HepG2 (cell line): ENCODE results near the gene LRPPRC. TPM values are rescaled to one million over a fixed set of nuclear protein-coding genes. Genes with fewer than 3 reads are reported as not detected.
A peak's percentile ranks its signal among the peaks of the same experiment; 100 is the strongest.

Experiments used
- AGO2 ChIP-seq: fragments of 200-400 bp; formaldehyde crosslinking; optimal IDR thresholded peaks from 2 replicates; pipeline ENCODE3; 2017; ENCODE audit warnings: mild to moderate bottlenecking, low read depth, low read length, moderate library complexity
- ESRRA ChIP-seq: sonication (generic); formaldehyde crosslinking; IDR thresholded peaks from 2 replicates; pipeline ENCODE4 v1.5.1; 2020; ENCODE audit warnings: mild to moderate bottlenecking, low read depth, missing genetic modification reagents
- FOXJ3 ChIP-seq: sonication (generic); formaldehyde crosslinking; IDR thresholded peaks from 2 replicates; pipeline ENCODE4 v1.4.0; 2020; ENCODE audit warnings: missing genetic modification reagents, mild to moderate bottlenecking, borderline replicate concordance
- NCOA2 ChIP-seq: sonication (generic); formaldehyde crosslinking; IDR thresholded peaks from 2 replicates; pipeline ENCODE4 v1.8.0; 2022; ENCODE audit warnings: inconsistent platforms
- RBAK ChIP-seq: sonication (generic); formaldehyde crosslinking; IDR thresholded peaks from 2 replicates; pipeline ENCODE4 v1.5.1; 2020; ENCODE audit warnings: mild to moderate bottlenecking, missing genetic modification reagents
- SUZ12 ChIP-seq: fragments of 150-350 bp; IDR thresholded peaks from 2 replicates; pipeline ENCODE4 v1.6.1; 2014; ENCODE audit warnings: low read depth, low read length
- TAF1 ChIP-seq: sonication (generic); formaldehyde crosslinking; IDR thresholded peaks from 2 replicates; pipeline ENCODE4 v1.4.0; 2020; ENCODE audit warnings: missing genetic modification reagents
- TBP ChIP-seq: sonication (generic); formaldehyde crosslinking; IDR thresholded peaks from 2 replicates; pipeline ENCODE4 v1.5.0; 2020; ENCODE audit warnings: missing genetic modification reagents
- ZNF160 ChIP-seq: sonication (generic); formaldehyde crosslinking; IDR thresholded peaks from 2 replicates; pipeline ENCODE4 v1.8.0; 2022; ENCODE audit warnings: mild to moderate bottlenecking, inconsistent platforms, missing genetic modification reagents
- ZNF354B ChIP-seq: sonication (generic); formaldehyde crosslinking; IDR thresholded peaks from 2 replicates; pipeline ENCODE4 v1.8.0; 2022; ENCODE audit warnings: mild to moderate bottlenecking, missing genetic modification reagents
- polyA plus RNA-seq, 8 experiments: library from polyadenylated mRNA; depleted of rRNA in 3 of 8; stranded (reverse) in 7 of 8; unstranded in 1 of 8; fragments of >200 nt; fragmentation: Illumina TruSeq in 4 of 8; extraction: Trizol in 4 of 8; gene quantifications; 2 replicates each; pipeline versions ENCODE4 v1.2.1 to v1.2.3, GENCODE V29; 2011 to 2016; ENCODE audit warnings: low read depth in 4 of 8, missing spikeins in 1 of 8, mixed read lengths in 1 of 8; ENCODE audit not compliant: insufficient read depth in 1 of 8
- total RNA-seq, 5 experiments: library from RNA; depleted of rRNA; stranded (reverse); fragments of >200 nt; fragmentation: Illumina TruSeq; extraction: Trizol; gene quantifications; 2 replicates each; pipeline ENCODE4 v1.2.3, GENCODE V29; 2016; ENCODE audit warnings: low read depth in 1 of 5
- TF ChIP-seq, protein P1 (sequence below): sonication (generic); formaldehyde crosslinking; IDR thresholded peaks from 2 replicates; pipeline ENCODE4 v1.9.0; 2022; ENCODE audit warnings: low read depth, missing genetic modification reagents
- TF ChIP-seq, protein P2 (sequence below): sonication (generic); formaldehyde crosslinking; IDR thresholded peaks from 2 replicates; pipeline ENCODE4 v1.8.0; 2022; ENCODE audit warnings: missing genetic modification reagents, mild to moderate bottlenecking, borderline replicate concordance
- TF ChIP-seq, protein P3 (sequence below): sonication (generic); formaldehyde crosslinking; IDR thresholded peaks from 2 replicates; pipeline ENCODE4 v1.4.0; 2020; ENCODE audit warnings: mild to moderate bottlenecking, missing genetic modification reagents
- TF ChIP-seq, protein P4 (sequence below): sonication (generic); formaldehyde crosslinking; IDR thresholded peaks from 2 replicates; pipeline ENCODE4 v1.9.0; 2021; ENCODE audit warnings: missing genetic modification reagents, borderline replicate concordance

The LRPPRC gene
- total and polyA plus RNA-seq, 2 of the 13 experiments (the other 11 are each of a cell fraction or from before 2014, with no cell fraction given), result 117 to 167 TPM

DNA sequence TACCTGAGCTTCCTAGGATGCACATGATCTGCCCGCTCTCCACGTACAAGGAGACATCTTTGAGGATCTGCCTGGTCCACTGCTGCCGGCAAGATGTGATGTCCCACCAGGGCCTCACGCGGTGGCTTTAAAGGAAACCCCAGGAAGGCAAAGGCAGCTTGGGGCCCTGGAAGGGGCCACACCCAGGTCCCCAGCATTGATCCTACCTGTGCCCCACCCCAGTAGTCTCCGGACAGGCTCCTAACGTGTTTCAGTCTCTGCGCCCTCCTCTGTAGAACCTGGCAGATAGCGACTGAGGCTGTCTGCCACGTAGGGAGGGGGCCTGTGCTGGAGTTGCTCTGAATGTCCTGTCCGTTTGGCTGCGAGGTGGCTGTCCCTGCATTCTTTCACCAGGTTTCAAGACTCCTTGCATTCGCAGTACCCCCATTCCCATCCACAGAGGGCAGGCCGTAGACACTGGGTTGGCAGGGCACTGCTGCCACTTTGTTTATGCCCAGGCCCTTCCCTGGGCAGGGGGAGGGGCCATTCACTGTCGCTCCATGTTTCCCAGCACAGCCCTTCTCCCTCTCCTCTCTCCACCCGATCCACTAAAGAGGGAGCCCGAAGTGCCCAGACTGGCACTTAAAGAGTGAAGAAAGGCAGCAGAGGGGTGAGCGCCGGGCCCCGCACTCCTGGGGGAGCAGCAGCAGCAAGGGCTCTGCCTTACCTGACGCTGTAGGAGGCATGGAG lies 157.8 kb downstream of the LRPPRC start (continued):
- no peak for TF ChIP-seq ZNF160 (CRISPR knock-in tag)
- TF ChIP-seq, protein P1, sequence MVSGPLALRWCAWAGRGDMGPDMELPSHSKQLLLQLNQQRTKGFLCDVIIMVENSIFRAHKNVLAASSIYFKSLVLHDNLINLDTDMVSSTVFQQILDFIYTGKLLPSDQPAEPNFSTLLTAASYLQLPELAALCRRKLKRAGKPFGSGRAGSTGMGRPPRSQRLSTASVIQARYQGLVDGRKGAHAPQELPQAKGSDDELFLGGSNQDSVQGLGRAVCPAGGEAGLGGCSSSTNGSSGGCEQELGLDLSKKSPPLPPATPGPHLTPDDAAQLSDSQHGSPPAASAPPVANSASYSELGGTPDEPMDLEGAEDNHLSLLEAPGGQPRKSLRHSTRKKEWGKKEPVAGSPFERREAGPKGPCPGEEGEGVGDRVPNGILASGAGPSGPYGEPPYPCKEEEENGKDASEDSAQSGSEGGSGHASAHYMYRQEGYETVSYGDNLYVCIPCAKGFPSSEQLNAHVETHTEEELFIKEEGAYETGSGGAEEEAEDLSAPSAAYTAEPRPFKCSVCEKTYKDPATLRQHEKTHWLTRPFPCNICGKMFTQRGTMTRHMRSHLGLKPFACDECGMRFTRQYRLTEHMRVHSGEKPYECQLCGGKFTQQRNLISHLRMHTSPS (CRISPR knock-in tag), result peak; percentile 89
- TF ChIP-seq TBP (CRISPR knock-in tag), result no peak
- TF ChIP-seq, protein P2, sequence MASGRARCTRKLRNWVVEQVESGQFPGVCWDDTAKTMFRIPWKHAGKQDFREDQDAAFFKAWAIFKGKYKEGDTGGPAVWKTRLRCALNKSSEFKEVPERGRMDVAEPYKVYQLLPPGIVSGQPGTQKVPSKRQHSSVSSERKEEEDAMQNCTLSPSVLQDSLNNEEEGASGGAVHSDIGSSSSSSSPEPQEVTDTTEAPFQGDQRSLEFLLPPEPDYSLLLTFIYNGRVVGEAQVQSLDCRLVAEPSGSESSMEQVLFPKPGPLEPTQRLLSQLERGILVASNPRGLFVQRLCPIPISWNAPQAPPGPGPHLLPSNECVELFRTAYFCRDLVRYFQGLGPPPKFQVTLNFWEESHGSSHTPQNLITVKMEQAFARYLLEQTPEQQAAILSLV (CRISPR knock-in tag), result 0 out of 2 replicates have a peak, but pooled peaks have one; percentile 8
- no peak for TF ChIP-seq SUZ12
- TF ChIP-seq ESRRA, result no peak
- no peak for TF ChIP-seq NCOA2
- TF ChIP-seq TAF1 (CRISPR knock-in tag), result no peak
- 0 out of 2 replicates have a peak, but pooled peaks have one; percentile 32 for TF ChIP-seq ZNF354B
- TF ChIP-seq, protein P3, sequence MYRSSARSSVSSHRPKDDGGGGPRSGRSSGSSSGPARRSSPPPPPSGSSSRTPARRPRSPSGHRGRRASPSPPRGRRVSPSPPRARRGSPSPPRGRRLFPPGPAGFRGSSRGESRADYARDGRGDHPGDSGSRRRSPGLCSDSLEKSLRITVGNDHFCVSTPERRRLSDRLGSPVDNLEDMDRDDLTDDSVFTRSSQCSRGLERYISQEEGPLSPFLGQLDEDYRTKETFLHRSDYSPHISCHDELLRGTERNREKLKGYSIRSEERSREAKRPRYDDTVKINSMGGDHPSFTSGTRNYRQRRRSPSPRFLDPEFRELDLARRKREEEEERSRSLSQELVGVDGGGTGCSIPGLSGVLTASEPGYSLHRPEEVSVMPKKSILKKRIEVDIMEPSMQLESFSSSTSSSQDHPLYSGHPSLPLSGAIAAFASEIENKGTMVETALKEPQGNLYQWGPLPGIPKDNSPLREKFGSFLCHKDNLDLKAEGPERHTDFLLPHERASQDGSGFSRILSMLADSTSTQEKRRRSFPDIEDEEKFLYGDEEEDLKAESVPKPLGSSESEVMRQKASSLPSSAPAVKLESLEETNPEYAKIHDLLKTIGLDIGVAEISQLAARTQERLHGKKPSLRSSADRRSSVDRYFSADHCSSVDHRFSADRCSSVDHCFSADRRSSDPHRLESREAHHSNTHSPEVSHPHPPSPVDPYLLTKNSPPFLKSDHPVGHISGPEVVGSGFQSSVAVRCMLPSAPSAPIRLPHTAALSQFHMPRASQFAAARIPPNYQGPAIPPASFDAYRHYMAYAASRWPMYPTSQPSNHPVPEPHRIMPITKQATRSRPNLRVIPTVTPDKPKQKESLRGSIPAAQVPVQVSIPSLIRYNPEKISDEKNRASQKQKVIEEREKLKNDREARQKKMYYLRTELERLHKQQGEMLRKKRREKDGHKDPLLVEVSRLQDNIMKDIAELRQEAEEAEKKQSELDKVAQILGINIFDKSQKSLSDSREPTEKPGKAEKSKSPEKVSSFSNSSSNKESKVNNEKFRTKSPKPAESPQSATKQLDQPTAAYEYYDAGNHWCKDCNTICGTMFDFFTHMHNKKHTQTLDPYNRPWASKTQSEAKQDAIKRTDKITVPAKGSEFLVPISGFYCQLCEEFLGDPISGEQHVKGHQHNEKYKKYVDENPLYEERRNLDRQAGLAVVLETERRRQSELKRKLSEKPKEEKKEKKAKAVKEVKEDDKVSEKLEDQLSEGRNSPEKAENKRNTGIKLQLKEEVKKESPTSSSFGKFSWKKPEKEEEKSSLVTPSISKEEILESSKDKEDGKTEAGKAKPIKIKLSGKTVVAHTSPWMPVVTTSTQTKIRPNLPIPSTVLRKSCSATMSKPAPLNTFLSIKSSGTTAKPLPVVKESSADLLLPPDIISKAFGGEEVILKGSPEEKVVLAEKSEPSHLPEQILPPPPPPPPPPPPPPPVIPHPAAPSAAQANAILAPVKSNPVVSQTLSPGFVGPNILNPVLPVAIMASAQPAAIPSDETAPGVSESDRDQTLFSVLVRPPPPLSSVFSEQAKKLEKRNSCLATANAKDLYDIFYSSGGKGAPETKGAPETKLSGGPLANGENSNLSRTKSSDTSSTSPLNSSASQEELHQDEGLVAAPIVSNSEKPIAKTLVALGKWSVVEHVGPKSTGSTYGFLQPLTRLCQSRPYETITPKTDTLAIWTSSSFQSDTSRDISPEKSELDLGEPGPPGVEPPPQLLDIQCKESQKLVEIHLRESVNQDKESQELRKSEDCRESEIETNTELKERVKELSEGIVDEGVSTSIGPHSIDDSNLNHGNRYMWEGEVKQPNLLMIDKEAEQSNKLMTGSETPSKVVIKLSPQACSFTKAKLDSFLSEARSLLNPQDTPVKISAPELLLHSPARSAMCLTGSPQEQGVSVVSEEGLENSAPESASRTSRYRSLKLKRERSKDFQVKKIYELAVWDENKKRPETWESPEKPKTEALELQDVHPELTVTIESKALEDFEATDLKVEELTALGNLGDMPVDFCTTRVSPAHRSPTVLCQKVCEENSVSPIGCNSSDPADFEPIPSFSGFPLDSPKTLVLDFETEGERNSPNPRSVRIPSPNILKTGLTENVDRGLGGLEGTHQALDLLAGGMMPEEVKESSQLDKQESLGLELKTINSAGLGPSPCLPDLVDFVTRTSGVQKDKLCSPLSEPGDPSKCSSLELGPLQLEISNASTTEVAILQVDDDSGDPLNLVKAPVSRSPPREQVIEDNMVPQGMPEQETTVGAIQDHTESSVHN (CRISPR knock-in tag), result peak; percentile 29; the same call in 1 of the 2 replicates
- TF ChIP-seq RBAK, result no peak
- TF ChIP-seq, protein P4, sequence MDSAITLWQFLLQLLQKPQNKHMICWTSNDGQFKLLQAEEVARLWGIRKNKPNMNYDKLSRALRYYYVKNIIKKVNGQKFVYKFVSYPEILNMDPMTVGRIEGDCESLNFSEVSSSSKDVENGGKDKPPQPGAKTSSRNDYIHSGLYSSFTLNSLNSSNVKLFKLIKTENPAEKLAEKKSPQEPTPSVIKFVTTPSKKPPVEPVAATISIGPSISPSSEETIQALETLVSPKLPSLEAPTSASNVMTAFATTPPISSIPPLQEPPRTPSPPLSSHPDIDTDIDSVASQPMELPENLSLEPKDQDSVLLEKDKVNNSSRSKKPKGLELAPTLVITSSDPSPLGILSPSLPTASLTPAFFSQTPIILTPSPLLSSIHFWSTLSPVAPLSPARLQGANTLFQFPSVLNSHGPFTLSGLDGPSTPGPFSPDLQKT, result no peak
- no peak for TF ChIP-seq FOXJ3
- peak; percentile 61 for TF ChIP-seq AGO2
